HG02884 (cell line): ENCODE measurements around the gene TBC1D1.

ENCODE experiments used
- ATAC-seq: cut with Tn5 transposase; IDR thresholded peaks from one replicate; pipeline ENCODE4 v1.9.1; 2021; ENCODE audit warnings: mild to moderate bottlenecking, moderate library complexity; ENCODE audit not compliant: unreplicated experiment

TBC1D1 gene

DNA sequence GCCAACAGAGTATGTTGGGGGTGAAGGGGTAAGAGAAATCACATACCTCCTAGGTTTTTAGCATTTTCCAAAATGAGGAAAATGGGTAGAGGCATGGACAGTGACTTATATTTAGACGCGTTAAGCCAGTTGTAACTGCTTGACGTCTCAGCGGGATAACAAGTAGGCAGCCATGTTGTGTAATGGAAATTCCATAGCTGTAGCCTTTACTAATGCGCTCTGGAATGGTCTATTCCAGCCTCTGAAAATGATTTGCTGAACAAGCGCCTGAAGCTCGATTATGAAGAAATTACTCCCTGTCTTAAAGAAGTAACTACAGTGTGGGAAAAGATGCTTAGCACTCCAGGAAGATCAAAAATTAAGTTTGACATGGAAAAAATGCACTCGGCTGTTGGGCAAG lies 204.8 kb downstream of the TBC1D1 start:
- no peak for ATAC-seq

DNA sequence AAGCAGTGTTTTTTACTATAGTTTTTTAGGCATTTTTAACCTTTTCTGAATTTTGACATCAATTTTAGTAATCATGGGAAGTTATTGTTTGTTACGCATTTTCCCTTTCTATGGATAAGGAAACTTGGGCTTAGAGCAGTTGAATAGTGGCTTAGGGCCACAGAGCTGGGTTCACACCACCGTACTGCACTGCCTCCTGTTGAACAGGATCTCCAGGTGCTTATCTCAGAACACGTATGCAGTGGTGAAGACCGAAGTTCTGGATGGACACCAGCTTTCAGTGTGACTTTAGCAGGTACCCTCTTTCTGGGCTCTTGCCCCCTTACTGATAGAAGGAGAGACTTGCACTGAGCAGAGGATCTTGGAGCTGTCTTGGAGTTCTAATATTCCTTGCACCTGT lies 206.9 kb downstream of the TBC1D1 start:
- ATAC-seq = no peak

DNA sequence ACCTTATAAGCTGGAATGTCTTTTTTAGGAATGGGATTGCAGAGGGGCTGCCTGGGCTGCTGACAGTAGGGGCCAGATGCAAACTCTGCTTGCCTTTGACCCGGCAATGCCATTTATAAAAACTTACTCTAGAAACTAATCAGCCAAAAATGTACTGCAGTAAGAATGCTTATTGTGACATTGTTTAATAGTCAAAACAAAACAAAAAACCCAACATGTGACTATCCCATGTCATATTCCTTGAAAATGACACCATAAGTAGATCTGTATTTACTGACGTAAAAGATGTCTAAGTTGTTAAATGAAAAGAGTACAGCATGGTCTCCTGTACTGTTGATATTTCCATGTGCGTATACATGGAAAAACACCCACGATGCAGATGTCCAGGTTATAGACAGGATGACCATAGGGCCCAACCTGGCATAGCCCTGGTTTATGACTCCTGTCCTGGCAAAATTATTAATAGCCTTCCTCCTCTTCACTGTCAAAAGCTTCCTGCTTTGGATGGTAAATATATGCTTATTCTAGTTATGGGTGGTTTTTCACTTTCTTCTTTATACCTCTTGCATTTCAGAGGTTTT lies 208.2 kb downstream of the TBC1D1 start:
- no peak for ATAC-seq

DNA sequence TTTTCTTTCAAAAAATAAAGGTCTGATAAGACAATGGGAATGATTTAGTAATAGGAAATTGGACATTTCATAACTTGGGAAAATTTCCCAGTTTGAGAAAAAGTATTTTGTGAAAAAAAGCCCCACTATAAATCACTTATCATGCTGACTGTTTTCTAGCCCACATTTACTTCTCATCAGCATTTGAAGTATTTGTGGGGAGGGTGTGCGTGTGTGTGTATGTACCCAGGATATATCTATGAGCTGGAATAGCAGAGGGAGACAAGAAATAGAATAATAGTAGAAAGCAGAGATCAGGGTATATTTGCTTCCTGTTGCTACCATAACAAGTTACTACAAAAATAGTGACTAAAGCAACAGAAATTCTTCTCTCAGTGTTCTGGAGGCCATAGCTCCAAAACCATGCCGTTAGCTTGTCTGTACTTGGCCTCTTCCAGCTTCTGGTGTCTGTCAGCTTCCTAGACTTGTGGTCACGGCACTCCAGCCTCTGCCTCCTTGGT lies 209.1 kb downstream of the TBC1D1 start:
- ATAC-seq = no peak

DNA sequence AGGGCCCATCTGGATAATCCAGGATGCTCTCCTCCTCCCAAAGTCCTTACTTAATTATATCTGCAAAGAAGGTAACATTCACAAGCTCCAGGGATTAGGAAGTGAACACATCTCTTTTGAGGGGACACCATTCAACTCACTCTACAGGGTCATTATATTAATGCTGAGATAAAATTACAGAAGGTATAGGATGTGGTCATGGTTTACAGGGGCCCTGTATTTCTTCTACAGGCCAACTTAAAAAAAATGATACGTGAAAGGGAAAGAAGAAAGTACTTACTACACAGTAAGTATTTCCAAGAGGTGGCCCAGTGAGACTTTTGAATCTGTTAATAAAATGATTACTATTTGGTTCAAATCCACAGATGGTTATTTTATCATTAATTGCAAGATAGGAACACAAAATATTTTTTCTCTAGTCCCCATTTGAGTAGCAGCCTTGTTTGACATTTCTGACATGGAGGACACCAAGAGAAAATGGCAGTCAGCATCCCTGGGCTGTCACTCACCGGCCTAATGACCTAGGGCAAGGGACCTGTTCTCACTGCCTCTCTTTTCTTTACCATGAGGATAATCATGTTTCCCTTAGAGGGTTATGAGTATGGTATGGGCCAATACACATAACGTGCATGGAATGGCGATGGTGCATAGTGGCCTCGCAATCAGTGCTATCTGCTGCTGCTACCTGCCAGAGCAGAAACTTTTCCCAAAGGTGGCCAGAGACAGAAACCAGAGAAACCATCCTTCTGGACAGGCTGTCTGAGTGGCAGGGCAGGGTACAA lies 209.8 kb downstream of the TBC1D1 start:
- ATAC-seq = no peak

DNA sequence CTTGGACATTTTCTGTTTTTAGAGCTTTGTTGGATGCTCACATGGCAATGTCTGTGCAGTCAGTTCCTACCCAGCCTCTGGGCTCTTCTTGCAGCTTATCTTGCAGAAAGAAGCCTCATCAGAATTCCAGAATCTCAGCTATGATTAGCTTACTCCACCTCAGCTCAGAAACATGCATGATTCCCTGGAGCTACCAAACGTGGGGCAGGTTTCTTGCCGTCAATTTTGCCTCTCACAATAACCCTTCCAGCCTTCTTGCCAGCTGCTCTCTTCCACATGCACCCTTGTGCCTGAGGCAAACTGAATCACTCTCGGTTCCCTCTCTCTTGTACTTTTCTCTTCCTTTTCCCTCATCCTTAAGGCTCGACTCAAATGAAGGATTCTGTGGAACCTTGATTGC lies 210.7 kb downstream of the TBC1D1 start:
- no peak for ATAC-seq

DNA sequence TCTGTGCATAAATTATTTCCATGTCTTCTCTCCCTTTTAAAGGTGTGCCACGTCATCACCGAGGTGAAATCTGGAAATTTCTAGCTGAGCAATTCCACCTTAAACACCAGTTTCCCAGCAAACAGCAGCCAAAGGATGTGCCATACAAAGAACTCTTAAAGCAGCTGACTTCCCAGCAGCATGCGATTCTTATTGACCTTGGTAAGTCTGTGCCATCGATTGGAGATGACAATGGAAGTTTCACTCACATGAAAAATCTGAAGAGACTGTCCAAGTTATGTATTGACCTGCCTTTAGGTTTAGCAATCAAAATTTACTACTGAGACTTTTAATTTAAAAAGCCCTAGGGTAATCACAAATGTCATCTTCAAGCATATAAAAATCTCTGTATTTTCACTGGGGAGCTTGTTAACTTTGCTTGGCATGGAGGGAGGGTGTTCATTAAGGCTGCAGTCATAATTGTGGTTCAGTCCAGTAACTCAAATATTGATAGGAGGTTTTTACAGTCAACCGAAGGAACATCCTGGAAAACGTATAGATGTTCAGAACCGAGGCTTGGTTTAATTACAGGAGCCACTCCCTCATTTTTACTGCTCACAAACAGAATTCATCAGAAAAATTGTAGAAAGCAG lies 212.2 kb downstream of the TBC1D1 start:
- no peak for ATAC-seq

DNA sequence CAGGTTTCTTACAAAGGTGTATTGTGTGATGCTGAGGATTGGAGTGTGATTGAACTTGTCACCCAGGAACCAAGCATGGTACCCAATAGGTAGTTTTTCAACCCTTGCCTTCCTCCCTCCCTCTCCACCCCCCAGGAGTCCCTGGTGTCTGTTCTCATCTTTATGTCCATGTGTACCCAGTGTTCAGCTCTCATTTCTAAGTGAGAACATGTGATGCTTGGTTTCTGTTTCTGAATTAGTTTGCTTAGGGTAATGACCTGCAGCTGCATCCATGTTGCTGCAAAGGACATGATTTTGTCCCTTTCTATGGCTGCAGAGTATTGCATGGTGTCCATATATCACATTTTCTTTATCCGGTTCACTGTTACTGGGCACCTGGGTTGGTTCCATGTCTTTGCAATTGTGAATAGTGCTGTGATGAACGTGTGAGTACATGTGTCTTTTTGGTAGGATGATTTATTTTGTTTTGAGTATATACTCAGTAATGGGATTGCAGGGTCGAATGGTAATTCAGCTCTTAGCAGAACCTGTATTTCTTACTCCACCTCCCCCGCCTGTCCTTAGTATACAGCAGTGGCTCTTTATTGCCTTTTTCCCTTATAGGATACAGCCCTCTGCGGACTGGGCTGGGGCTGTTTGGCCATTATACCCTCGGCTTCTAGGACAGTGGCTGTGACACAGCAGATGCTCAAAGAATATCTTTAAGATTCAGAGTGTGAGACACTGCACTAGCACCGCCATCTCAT lies 214.8 kb downstream of the TBC1D1 start:
- peak; percentile 93 for ATAC-seq

DNA sequence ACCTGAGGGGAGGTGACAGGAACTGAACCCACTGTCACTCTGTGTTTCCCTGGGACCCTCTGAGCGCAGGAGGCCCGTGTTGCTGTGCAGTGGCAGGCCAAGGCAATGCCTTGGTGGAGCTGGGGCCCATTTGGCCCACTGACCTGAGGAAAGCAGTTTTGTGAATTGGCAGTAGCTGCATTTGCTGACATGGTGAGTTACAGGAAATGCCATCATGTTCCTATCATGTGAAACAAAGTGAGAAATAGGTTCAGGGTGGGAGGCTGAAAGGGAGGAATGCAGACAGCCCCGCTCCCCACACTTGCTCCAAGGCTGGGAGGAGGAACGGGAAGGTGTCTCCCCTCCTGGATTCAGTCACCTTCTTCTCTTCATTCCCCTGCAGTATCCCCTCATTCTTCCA lies 215.4 kb downstream of the TBC1D1 start:
- no peak for ATAC-seq

DNA sequence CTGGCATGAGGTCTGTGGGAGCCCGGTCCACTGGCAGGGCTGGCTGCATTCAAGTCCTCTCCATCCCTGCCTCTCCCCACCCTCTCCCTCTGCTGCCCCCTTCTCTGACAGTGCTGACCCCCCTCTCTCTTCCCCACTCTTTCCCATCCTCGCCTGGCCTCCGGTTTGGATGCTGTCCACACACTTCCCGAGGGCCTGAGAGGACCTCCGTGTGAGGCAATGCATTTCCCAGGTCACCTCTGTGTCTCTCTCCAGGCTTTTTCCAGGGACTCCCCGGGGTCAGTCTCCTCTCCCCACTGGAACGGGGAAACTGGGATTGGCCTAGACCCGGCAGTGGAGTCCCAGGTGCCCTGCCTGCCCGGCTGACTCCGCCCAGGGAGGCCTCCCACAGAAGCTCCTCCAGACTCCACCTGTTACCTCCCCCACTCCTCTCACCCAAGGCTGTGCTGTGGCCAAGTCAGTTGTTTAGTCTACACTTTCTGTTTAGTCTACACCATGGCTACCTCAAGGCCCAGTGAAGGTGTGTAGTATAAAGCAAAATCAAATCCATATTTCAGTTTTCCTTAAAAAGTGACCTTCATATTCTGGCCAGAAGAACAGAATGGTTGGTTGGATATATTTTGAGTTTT lies 216.1 kb downstream of the TBC1D1 start:
- ATAC-seq = no peak

DNA sequence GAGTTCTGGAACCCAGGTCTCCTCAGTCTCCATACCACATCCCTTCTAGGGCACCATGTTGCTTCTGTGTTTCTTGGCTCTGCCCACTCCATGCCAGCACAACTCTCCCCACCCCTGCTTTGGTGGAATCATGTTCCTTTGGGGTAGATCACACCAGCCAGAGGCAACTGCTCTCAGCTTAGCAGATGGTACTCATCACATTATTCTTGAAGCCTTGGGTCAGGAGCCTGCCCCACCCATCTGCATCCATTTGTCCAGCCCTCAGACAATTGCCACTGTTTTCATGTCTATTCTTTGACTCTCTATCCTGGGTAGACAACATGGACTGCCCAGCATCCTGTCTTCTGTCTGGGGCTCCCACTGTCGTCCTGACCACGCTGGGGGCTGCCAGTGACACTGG lies 216.9 kb downstream of the TBC1D1 start:
- ATAC-seq = no peak

DNA sequence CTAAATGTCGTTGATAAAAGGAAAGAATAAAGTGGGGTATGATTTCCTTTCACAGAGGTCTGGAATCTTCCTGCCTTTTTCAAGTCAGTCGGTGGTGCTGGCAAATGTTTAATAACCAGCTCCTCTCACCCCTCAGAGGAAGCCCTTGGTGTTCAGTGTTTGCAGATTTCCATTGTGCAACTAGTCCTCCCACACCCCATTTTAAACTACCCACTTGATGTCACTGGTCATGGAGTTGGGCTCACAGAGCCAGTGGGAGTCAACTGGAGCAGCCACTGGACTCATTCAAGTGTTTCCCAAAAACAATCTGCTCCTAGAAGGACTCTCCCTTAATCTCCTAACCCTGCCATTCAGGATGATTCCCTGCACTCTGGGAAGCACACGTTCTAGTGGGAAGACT lies 218.5 kb downstream of the TBC1D1 start:
- no peak for ATAC-seq

DNA sequence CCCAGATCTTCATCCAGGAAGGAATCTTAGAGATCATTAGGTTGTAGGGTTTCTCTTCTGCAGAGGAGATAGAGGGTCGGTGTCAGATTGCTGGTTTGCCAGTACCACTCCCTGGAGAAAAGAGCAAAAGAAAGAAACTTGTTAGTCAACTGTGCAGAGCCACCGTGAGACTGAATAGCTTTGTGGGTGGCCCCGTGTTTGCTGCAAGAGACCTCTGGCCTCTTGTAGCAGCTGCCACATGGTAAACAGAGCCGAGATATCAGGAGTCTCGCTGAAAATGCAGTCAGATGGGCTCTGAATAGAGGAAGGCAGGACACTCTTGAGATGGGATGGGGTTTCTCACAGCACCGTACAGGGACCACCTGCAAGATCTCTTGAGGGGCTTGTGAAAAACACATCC lies 219.0 kb downstream of the TBC1D1 start:
- ATAC-seq = no peak

DNA sequence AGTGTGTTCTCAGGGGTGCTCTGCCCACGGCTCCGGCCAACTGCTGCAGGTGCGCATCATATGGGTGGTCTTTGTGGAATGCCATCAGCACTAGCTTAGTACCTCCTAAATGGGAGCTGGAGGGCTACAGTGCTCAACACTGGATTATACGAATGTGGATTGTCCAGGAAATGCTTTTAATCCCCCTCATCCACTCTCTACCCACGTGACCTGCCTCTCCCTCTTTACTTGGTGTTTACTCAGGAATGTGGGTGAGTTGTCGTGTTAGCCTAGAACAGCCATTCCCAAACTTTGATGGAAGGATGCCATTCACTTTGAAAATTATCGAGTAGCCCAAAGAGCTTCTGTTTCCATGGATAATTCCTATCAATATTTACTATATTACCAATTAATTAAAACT lies 220.1 kb downstream of the TBC1D1 start:
- no peak for ATAC-seq

DNA sequence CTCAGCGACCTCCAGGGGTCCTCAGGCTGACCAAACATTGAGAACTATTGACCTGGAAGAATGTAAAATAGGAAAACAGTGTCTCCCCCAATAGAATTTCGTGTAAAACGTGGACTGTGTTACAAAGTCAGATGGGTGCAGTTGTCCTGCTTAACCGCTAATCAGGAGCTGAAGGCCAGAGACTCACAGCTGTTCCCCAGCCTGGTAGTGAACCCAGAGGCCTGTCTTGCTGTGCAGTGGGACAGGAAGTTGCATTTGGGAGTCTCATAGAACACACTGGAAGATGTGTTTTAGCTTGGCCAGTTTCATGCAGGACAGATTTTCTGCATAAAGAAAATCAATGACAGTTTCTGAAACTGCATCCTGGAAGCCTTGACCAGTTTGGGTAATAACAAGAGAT lies 220.8 kb downstream of the TBC1D1 start:
- ATAC-seq = no peak

DNA sequence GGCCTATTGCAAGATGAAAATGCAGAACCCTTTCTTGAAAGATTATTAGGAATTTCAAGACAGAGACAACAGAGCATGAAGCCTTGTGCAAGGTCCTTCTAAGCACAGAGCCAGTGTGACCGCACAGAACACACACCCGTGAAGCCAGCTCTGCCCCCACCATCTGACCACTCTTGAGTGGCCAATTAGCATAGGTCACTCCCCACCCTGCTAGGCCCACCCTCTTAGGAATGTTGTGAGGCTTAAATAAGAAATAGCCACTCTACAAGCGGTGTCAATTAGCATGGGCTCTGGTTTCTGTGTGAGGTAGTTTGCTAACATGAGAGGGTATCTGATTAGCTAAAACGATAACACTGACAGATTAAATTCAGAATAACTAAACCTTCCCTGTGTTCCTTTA lies 222.2 kb downstream of the TBC1D1 start:
- no peak for ATAC-seq

DNA sequence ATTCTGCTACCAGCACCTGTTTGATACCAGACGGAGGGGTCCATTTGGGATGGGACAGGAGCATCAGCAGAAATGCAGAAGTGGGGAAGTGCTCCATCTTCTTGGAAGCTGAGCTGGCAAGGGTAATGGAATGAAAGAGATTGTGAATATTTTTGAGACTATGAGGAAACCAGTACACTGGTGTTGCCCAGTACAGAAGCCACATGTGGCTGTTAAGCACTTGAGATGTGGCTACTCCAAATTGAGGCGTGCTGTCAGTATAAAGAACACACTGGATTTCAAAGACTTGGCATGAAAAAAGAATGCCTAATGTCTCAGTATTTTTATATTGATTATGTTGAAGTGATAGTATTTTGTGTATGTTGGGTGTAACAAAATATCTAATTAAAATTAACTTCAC lies 222.7 kb downstream of the TBC1D1 start:
- no peak for ATAC-seq

DNA sequence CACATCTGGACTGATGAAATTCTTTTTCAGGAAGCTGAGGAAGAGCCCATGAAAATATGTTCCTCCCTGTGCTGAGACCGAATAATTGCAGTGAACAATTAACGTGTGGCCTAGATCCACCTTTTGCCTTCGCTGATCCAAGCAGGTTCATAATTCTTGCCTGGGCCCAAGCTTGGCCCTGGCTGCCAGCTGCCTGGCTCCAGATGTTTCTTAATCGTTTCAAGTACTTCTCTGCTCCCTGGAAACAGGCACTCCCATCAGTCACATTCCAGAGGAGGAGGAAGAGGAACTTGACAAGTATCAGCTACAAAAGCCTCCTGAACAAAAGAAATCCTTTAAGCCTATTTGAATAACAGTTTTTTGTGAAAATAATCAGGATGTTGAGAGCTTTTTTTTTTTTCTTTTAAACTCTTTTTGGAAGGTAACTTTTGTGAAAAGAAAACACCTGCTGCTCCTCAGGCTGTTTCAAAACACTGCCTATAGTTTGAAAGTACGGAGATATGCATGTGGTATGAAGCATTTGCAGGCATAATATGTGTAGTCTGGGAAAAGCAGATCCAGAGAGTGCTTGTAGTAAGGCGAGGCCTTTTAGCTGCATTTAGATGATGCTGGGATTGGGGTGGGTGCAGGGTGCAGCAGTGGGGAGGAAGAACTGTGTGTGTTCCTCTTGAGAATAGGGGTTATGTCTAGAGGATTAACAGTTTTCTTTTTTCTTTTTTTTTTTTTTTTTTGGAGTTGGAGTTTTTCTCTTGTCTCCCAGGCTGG lies 223.7 kb downstream of the TBC1D1 start:
- no peak for ATAC-seq

DNA sequence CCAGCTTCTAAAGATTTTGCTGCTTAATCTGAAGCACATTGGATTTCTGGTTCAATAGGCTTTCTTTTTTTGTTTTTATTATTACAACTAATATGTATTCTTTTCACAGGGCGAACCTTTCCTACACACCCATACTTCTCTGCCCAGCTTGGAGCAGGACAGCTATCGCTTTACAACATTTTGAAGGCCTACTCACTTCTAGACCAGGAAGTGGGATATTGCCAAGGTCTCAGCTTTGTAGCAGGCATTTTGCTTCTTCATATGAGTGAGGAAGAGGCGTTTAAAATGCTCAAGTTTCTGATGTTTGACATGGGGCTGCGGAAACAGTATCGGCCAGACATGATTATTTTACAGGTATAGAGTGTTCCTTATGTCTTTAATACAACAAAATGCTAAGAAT lies 224.7 kb downstream of the TBC1D1 start:
- ATAC-seq = no peak

DNA sequence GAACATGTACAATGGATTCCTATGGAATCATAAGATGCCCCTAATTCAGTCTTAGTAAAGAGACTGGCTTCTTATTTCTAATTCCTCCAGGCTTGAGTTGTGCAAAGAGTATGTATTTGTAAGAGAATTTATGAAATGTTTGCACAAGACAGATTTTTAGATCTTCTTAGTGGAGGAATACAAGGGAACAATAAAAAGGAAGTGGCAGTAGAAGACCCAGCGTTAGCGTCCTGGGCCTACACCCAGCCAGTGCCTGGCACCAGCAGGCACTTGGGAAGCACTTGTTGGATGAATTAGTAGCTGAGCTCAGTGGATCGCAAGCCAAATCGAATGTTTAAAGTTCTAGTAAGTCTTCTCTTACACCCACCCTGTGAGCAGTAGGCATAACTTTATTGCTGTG lies 226.7 kb downstream of the TBC1D1 start:
- ATAC-seq = no peak
